Hippocampal formation (tissue), 2 donors: ENCODE data around the gene OR5AU1.
"Not testable (repeated sequence)": the region's sequence is repeated elsewhere in the genome, so short reads cannot be mapped to it uniquely, and the experiment has no call there.

ENCODE experiments used
- DNase-seq, 2 donors: peaks; one replicate each; lab custom pipeline; 2025; lab: John Stamatoyannopoulos, UW

Gene OR5AU1

DNA sequence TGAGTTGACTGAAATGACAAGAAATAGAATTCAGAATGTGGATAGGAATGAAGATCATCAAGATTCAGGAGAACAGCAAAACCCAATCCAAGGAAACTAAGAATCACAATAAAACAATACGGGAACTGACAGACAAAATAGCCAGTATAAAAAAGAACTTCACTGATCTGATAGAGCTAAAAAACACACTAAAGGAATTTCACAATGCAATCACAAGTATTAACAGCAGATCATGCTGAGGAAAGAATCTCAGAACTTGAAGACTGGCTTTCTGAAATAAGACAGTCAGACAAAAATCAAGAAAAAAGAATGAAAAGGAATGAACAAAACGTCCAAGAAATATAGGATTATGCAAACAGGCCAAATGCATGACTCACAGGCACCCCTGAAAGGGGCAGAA lies 15.3 kb upstream of the OR5AU1 start:
- no peak for DNase-seq

DNA sequence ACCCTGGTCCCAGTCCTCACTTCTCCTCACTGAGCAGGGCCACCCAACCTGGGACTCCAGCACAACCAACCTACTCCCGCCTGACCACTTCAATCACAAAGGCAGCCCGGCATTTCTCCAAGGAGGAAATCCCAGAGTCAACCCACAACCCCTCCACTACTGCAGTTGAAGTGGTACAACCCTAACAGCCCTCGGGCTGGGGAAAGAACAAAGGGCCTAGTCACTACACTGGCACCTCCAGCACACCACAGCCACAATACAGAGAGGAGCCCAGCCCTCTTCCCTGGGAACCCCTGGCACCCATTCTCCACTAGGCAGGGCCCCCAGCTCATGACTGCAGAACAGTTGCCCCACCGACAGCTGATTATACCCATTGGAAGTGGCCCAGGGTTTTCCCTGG lies 13.7 kb upstream of the OR5AU1 start:
- no peak for DNase-seq

DNA sequence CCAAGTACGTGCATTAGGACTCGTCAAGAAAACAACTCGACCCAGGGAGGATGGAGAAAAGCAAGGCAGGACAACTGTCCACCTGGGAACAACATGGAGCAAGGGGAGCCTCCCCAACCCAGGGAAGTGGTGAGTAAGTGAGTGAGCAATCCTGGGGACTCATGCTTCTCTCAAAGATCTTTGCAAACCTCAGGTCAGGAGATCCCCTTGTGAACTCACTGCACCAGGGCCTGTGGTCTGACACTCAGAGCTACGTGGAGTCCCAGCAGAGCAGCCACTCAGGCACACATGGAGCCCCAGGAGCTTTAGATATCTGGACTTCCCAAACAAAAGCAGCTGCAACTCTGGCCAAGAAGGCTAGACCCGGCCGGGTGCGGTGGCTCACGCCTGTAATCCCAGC lies 12.2 kb upstream of the OR5AU1 start:
- DNase-seq: no peak

DNA sequence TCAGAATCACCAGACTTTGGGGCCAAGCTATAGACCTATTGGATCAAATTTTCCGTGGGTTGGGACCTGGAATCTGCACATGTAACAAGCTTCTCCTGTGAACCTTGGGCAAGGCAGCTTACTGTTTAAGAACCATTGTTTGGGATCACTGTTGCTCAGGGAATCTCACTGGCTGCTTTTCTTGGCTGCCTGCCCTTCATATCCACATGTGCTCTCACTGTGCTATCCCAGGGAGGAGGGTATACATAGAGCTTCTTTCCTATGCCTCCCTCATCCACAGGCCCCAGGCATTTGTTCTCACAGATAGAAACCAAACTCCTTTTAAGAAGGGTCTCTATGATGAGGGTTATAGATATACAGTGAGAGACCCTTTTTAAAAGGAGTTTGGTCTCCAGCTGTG lies 9.8 kb upstream of the OR5AU1 start:
- not testable (repeated sequence) for DNase-seq

DNA sequence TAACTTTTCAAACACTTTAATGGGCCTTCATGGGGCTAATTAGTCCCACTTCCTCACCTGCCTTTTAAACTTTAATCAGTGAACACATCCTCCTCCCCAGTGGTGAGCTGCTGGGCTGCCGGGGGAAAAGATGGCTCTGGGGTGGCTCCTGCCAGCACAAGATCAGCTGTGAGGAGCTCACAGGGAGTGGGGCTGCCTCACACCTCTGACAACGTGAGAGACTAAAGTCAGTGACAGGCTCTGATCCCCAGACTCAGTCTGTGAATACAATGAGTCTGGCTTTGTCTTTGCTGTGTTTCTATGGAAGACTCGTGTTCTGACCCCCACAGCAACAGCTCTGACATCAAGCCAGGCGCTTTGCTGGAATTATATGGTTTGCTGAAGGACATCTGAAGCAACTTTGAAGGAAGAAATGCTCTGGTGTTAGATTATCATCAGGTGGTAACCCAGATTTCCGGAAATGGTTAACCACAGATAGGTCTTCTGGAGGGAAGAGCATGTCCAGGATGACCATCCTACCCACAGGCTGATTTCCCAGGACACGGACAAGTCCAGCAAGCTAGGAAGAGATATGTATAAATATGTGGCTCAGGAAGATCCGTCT lies 9.2 kb upstream of the OR5AU1 start:
- not testable (repeated sequence) for DNase-seq

DNA sequence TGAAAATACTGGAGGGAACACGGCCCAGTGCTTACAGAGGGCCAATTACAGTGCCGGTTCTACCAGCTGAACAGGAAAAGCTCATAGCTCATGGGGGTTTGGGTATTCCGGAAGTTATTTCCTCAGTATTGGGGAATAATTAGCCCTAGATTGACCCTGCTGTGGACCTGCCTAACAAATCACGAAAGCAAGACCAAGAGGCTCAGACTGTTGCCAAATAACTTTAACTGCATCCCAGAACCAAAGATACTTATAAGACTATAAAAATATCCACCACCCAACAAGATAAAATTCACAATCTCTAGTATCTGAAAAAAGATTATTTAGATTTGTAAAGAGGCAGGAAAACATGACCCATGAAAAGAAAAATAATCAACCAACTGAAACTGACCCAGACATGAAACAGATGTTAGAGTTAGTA lies 8.0 kb upstream of the OR5AU1 start:
- DNase-seq: no peak

DNA sequence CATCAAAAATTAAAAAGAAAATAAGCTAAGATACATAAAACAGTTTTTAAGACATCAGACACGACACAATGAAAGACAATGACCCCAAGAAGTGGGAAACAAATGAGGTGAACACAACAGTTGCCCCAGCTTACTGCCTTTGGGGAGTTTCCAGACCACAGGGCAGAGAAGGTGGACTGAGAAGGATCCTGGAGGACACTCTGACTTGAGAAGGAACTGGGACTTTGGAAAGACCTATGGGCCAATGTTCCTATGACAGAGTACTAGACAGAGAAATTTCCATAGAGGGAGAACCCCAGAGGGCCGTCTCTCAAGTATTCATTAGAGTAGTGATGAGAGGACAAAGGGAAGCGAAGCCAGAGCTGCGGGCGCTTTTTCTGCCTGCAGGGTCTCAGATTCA lies 6.2 kb upstream of the OR5AU1 start:
- no peak for DNase-seq

DNA sequence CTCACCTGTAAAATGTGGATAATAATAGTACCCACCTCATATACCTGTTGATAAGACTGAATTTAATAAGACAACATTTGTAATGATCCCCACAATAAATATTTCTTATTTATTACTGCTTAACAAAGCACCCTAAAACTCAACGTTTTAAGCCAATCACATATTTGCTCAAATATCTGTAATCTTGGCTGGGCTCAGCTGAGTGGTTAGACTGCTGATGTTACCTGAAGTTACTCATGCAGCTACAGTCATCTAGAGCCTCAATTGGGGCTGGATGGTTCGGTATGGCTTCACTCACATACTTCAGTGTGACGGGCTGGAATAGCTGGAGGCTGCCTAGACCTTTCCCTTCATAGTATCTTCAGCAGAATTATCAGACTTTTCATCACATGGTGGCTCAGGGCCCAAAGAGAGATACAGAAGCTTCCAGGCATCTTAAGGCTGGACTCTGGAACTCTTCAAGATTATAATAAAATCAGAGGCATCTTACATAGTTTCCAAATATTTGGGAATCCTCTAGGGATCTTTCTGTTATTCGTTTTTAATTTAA lies 4.3 kb upstream of the OR5AU1 start:
- DNase-seq: no peak

DNA sequence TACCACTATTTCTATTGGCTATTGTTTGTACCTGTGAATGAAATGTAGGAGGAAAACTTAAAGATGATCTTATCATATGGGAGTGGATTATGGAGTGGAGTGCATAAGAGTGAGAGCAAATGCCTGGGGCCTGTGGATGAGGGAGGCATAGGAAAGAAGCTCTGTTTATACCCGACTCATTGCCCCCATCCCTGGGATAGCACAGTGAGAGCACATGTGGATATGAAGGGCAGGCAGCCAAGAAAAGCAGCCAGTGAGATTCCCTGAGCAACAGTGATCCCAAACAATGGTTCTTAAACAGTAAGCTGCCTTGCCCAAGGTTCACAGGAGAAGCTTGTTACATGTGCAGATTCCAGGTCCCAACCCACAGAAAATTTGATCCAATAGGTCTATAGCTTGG lies 2.3 kb upstream of the OR5AU1 start:
- not testable (repeated sequence) for DNase-seq

DNA sequence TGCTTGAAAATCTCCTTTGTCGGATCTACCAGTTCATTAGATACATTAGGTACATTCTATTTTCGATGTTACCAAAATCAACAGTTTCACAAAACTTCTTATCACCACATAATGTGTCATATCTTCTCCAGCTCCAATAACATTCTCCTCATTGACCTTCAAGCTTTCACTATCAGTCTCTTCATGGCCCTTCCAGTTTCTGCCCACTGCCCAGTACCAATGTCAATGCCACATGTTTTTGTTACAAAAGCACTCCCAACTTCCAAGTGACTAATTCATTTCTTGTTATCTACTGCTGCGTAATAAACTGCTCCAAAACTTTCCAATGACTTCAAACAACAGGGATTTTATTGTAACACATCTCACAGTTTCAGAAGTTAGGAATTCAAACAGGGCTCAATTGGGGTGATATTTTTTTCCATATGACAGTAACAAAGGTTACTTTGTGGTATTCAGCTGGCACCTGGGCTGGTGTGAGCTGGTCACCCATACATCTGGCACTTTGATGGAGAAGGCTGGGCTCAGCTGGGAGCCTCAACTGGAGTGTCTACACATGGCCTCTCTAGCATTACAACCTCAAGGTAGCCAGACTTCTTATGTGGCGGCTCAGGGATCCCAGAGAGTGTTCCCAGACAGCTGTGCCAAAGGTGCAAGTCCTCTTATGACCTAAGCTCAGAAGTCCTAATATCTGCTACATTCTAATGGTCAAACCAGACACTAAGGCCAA lies 6.1 kb downstream of the OR5AU1 start:
- no peak for DNase-seq

DNA sequence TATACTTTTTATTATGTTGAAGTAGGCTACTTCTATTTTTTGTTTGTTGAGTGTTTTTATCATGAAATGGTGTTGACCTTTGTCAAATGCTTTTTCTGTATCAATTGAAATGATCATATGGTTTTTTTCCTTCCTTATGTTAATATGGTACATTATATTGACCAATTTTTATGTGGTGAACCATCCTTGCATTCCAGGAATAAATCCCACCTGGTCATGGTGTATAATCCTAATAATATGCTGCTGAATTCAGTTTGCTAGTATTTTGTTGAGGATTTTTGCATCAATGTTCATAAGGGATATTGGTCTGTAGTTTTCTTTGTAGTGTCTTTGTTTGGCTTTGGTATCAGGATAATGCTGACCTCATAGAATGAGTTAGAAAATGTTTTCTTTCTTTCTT lies 10.4 kb downstream of the OR5AU1 start:
- DNase-seq: no peak

DNA sequence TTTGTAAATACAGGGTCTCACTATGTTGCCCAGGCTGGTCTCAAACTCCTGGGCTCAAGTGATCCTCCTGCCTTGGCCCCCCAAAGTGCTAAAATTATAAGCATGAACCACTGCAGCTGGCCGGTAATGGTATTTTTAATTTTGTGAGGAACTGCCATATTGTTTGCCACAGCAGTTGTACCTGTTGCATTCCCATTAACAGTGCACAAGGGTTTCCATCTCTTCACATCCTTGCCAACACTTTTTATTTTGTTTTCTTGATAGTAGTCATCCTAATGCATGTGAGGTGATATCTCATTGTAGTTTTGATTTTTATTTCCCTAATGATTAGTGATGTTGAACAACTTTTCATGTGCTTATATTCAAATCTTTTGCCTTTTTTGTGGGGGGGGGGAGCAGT lies 13.5 kb downstream of the OR5AU1 start:
- DNase-seq: no peak

DNA sequence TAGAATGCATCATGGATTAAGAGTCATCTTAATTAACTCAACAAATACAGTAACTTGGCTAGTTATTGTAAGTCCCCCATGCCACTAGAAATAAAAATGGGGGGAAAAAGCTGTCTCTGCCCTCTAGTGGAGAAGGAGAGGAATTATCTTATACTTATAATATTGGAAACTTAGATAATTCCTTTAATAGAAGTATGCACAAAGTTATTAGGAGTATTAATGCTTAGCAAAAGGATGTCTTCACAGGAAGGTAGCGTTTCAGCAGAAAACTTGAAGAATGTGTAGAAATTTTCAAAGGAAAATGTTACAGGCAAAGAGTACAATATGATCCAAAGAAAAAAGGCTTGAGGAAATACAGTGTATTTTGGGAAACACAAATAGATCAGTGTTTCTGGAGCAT lies 19.8 kb downstream of the OR5AU1 start:
- DNase-seq: no peak

DNA sequence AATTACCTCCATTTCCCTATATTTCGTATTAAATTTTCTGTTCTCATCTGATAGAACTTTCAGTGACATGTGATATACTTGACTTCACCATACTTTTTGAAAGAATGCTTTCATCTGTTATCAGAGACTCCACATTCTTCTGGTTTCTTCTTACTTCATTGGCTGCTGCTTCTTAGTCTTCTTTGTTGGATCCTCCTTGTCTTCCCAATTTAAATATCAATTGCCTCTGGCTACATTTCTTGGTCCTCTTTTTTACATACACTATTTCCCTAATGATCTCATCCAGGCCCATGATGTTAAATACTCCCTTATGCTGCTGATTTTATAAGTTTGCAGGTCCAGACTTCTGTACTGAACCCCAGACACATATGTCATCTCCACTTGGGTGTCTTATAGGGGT lies 22.0 kb downstream of the OR5AU1 start:
- DNase-seq: no peak

DNA sequence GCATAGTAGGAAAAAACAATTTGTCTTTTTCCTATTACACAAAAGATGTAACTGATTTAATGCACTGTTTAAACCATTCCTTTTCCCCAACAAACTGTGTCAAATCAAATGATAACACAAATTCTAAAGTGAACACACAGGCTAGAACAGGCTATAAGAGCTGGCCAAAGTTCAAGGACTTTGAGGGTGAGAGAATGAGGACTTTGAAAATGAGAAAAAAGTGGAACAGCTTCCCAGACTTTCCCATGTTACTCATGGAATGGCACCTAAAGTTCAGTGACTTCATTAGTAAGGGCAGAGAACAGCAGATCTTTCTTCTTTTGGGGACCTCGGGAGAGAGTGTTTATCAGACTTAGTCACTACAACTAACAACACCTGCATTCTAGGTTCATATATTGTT lies 32.4 kb downstream of the OR5AU1 start:
- DNase-seq: no peak

DNA sequence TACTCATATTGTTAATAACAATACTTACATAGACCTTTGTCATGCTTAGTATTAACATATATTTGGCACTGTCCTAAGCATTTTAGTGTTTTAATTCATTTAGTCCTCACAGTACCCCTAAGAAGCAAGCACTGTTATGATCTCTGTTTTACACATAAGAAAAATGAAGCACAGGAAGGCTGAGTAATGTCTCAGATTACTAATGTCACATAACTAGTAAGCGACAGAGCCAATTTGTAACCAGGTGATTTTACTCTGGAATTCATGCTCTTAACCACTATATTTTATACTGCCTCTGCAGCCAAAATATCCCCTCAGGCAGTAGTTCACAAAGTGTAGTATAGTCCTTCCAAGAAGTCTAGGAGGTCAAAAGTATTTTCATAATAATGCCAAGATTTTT lies 34.7 kb downstream of the OR5AU1 start:
- no peak for DNase-seq

DNA sequence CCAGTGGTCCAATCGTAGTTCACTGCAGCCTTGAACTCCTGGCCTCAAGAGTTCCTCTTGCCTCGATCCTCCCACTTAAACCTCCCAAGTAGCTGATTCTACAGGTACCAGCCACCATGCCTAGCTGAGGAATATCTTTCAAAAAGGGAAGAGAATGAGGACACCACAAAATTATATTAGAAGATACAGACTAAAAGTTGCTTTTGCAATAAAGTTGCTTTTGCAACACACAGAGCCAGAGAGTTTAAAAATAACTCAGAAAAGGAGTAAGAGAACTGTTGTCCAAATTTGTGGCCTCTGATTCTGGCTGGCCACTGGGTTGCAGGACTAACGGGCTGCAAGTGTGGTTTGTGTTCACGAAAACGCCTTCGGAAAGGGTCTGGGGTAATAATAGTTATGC lies 35.2 kb downstream of the OR5AU1 start:
- no peak for DNase-seq

DNA sequence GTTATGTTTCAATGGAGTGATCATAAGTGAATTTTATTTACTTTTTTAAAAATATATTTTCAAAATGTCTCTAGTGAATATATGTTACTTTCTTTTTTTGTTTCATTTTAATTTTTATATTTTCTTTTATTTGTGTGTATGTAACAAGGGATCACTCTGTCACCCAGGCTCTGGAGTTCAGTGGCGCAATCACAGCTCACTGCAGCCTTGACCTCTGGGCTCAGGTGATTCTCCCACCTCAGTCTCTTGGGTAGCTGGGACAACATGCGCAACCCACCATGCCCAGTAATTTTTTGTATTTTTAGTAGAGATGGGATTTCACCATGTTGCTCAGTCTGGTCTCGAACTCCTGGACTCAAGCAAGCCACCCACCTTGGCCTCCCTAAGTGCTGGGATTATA lies 36.9 kb downstream of the OR5AU1 start:
- DNase-seq: no peak

DNA sequence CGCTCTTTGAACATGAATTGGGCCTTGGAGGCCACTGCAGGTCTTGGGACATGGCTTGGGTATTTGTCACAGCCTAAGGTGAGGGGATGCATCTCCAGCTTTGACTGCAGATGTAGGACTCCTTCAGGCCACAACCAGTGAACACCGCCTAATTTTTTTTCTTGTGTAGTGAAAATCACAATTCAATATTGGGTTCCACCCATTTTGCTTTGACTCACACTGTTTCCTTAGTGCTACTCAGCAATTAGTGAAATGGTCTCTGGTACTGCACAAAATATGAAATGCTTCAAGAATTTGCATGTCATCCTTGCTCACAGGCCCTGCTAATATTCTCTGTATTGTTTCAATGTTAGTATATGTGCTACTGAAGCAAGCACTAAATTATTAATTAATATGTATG lies 42.5 kb downstream of the OR5AU1 start:
- no peak for DNase-seq

DNA sequence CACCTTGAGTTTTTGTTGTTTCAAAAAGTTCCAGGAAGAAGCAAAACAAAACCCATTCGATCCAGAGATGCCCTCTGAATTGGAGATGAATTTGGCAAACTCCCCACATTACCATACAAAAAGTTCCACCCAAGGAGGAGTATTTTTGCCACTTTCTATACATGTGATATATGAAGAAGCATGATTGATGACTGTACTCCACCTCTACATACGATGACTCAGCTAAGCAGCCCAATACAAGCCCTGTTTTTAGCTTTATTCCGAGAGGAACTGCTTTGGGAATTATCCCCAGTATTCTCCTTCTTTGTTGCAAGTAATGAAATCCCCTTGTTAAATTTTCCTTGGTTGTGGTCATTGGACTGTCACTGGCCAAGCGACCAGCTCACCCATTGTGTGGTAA lies 43.6 kb downstream of the OR5AU1 start:
- DNase-seq: no peak

DNA sequence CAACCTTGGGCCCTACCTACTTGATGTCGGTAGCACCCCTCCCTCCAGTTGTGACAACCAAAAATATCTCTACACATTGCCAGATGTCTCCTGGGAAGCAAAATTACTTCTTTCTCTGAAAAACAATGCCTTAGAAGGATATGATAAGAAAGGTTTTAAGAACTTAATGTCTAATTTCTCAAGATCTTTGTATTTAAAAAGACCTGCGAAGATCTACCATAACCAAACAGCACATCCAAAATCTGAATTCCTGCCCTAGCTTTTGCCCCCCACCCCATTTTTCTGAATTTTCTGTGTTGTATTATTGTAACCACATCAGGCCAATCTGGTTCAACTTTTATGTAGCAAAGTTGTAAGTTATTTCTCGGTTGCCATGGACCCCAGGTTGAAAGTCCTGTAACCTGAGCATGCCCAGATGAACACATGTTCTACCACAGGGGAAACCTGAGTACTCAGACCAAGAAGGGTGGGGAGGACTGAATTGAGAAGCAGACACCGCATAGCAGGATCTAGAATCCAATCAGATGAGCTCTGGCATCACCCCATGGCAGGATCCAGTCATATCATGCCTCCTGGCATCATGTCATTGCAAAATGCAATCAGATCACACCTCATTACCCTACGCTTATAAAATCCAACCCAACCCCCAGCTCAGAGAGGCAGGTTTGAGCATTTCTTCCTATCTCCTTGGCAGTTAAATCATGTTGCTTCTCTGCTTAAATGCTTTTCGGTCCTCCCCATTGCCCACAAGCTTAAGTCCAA lies 46.3 kb downstream of the OR5AU1 start:
- no peak for DNase-seq

DNA sequence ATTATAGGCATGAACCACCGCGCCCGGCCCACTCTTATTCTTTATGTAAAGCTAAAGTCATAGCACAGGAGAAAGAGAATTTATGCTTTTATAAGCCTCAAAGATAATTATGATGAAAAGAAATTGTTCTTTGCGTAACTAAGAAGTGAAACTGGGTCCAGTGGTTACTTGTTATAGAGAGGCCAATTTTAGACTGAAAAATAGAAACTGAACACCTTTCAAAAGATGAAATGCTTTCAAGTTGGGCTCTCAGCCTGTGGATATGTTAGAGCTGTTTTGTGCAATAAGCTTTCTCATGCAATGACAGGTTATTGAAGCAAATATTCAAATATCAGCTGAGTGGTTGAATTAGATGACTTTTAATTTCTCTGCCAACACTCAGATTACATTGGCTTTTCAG lies 47.1 kb downstream of the OR5AU1 start:
- no peak for DNase-seq

DNA sequence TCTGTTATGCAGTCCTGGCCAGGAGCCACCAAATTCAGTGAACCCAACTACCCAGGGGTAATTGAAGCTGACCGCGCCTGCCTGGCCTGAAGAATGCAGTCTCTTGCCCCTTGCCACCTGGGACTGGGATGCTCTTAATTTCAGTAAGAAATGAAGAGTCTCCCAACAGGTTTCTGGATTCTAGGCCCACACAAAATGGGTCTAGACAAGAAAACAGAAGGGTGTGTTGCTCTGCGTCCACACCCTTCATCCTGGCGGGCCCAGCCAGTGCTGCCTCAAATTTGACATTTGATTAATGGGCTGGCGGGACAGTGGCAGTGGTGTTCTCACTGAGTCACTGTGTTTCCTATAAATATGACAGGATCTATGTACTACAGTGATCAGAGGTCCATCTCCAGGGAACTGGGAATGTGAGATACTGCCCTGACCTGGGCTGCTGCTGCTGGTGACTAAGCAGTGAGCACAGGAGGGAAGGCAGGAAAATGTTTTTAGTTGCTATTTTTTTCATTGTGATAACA lies 48.5 kb downstream of the OR5AU1 start:
- DNase-seq: no peak
